GM21576 (cell line): Measurements from ENCODE around the gene DDX3X.
"Not testable (repeated sequence)": the region's sequence is repeated elsewhere in the genome, so short reads cannot be mapped to it uniquely, and the experiment has no call there.

ENCODE experiments used
- ATAC-seq: cut with Tn5 transposase; IDR thresholded peaks from one replicate; pipeline ENCODE4 v1.9.1; 2021; ENCODE audit warnings: mild to moderate bottlenecking, moderate library complexity; ENCODE audit not compliant: unreplicated experiment

The DDX3X gene

DNA sequence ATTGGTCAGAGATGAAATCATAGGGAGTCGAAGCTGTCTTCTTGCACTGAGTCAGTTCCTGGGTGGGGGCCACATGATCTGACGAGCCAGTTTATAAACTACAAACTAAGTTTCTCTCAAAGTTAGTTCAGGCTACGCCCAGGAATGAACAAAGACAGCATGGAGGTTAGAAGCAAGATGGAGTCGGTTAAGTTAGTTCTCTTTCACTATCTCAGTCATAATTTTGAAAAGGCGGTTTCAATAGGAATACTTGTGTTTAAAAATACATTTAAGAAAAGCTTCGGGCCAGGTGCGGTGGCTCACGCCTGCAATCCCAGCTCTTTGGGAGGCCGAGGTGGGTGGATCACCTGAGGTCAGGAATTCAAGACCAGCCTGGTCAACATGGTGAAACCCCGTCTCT, 77.3 kb downstream of the DDX3X start:
- not testable (repeated sequence) for ATAC-seq

DNA sequence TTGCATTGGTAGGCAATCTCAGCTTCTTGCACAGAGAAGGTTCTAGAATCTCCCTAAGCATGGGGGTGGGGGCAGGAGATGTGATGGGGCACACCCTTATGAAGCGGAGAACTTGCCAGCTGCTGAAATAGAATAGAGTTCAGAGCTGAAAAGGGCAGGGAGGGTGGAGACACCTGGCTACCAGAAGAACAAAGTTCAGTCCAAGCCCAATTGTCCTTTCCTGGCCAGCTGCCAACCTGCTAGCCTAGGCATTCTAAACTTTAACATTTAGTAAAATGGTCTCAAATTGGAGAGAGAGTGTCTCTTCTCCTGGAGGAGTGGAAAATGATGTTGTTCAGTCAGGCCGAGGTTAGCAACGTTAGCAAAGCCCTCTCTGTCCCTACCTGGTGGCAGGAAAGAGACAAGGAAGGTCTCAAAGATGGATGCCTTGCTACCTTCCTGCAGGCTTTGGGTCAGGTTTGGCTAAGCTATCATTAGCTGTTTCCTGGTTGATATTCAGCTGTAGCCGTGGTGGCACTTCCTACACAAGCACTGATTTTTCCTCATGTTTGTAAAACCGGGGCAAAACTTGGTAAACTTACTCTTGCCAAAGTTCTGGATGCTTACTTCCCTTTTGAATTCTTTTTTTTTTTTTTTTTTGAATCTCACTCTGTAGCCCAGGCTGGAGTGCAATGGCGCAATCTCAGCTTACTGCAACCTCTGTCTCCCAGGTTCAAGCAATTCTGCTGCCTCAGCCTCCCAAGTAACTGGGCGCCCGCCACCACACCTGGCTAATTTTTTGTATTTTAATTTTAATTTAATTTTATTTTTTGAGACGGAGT, 78.5 kb downstream of the DDX3X start:
- ATAC-seq, result no peak
